ENCODE data around the gene TKTL1. TPM values are rescaled to one million over a fixed set of nuclear protein-coding genes. Genes with fewer than 3 reads are reported as not detected.
"Not testable (repeated sequence)": the region's sequence is repeated elsewhere in the genome, so short reads cannot be mapped to it uniquely, and the experiment has no call there.

Gene TKTL1
- total RNA-seq, 1 donor from 2014 or later = not detected

DNA sequence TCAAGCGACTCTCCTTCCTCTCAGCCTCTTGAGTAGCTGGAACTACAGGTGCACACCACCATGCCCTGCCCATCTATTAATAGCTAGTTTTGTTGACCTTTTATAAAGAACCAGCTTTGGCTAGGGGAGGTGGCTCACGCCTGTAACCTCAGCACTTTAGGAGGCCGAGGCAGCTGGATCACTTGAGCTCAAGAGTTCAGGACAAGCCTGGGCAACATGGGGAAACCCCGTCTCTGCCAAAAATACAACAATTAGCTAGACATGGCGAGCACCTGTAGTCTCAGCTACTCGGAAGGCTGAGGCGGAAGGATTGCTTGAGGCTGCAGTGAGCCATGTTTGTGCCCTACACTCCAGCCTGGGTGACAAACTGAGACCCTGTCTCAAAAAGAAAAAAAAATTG is 2.7 kb downstream of the TKTL1 start:
- Mint-ChIP-seq H3K36me3 (no peaks in the 10 kb centered on the region), H3K4me1 (peaks cover 3% of the 10 kb centered on the region), H3K27me3 (ENCODE audit: insufficient read depth, low read depth) (peaks cover 7% of the 10 kb centered on the region), H3K4me3 (no peak overlapping the region), H3K27ac (no peak overlapping the region), H3K9me3 (peaks cover 33% of the 10 kb centered on the region)
- no peak overlapping the region for H3K9ac ChIP-seq
- DNase-seq (ENCODE audit: low spot score) = no peak
- peaks cover 7% of the 10 kb centered on the region for H3K9me3 ChIP-seq (ENCODE audit: low read depth)
- H2AFZ ChIP-seq (replicated peaks) = no peak overlapping the region
- no peaks in the 10 kb centered on the region for H4K20me1 ChIP-seq (ENCODE audit: low read depth)
- TF ChIP-seq, protein P1, sequence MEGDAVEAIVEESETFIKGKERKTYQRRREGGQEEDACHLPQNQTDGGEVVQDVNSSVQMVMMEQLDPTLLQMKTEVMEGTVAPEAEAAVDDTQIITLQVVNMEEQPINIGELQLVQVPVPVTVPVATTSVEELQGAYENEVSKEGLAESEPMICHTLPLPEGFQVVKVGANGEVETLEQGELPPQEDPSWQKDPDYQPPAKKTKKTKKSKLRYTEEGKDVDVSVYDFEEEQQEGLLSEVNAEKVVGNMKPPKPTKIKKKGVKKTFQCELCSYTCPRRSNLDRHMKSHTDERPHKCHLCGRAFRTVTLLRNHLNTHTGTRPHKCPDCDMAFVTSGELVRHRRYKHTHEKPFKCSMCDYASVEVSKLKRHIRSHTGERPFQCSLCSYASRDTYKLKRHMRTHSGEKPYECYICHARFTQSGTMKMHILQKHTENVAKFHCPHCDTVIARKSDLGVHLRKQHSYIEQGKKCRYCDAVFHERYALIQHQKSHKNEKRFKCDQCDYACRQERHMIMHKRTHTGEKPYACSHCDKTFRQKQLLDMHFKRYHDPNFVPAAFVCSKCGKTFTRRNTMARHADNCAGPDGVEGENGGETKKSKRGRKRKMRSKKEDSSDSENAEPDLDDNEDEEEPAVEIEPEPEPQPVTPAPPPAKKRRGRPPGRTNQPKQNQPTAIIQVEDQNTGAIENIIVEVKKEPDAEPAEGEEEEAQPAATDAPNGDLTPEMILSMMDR (IDR thresholded peaks at IDR 0.05) = no peak
- TF ChIP-seq EZH2phosphoT487 (IDR thresholded peaks at IDR 0.05) = no peak
- no peak for TF ChIP-seq EZH2 (IDR thresholded peaks at IDR 0.05)
- H3K79me2 ChIP-seq (ENCODE audit: low read depth) = no peaks in the 10 kb centered on the region
- no peaks in the 10 kb centered on the region for H3K27me3 ChIP-seq
- H3K36me3 ChIP-seq = no peaks in the 10 kb centered on the region
- no peaks in the 10 kb centered on the region for H3F3A ChIP-seq (ENCODE audit: low read depth)
- H3K4me2 ChIP-seq = no peak overlapping the region
- H3K4me3 ChIP-seq = no peak overlapping the region
- no peak overlapping the region for H3K27ac ChIP-seq
- no peaks in the 10 kb centered on the region for H3K4me1 ChIP-seq

DNA sequence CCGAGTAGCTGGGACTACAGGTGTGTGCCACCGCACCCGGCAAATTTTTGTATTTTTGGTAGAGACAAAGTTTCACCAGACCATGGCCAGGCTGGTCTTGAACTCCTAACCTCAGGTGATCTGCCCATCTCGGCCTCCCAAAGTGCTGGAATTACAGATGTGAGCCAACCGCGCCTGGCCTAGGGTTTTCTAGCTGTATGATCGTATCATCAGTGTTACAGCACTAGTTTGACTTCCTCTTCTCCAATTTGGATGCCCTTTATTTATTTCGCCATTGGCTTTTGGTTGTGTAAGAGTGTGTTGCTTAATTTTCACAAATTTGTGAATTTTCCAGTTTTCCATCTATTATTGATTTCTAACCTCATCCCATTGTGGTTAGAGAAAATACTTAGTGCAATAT is 5.2 kb downstream of the TKTL1 start:
- Histone ChIP-seq H3K79me2 (ENCODE audit: low read depth) (no peaks in the 10 kb centered on the region), H3K27ac (no peak overlapping the region), H3K9ac (no peak overlapping the region), H3K4me2 (no peak overlapping the region), H3K9me3 (ENCODE audit: low read depth) (peaks cover 7% of the 10 kb centered on the region), H3K36me3 (no peaks in the 10 kb centered on the region), H3K4me1 (peaks cover 18% of the 10 kb centered on the region), H3F3A (ENCODE audit: low read depth) (no peaks in the 10 kb centered on the region), H2AFZ (replicated peaks) (no peak overlapping the region), H3K4me3 (no peak overlapping the region), H3K27me3 (no peaks in the 10 kb centered on the region), H4K20me1 (ENCODE audit: low read depth) (no peaks in the 10 kb centered on the region)
- Mint-ChIP-seq H3K9me3 (peaks cover 36% of the 10 kb centered on the region), H3K27me3 (ENCODE audit: insufficient read depth, low read depth) (peaks cover 14% of the 10 kb centered on the region), H3K4me1 (peaks cover 27% of the 10 kb centered on the region), H3K36me3 (no peaks in the 10 kb centered on the region), H3K4me3 (no peak overlapping the region), H3K27ac (no peak overlapping the region)
- TF ChIP-seq, protein P1 (IDR thresholded peaks at IDR 0.05) = no peak
- TF ChIP-seq EZH2 (IDR thresholded peaks at IDR 0.05) = no peak
- TF ChIP-seq EZH2phosphoT487 (IDR thresholded peaks at IDR 0.05) = no peak
- no peak for DNase-seq (ENCODE audit: low spot score)

DNA sequence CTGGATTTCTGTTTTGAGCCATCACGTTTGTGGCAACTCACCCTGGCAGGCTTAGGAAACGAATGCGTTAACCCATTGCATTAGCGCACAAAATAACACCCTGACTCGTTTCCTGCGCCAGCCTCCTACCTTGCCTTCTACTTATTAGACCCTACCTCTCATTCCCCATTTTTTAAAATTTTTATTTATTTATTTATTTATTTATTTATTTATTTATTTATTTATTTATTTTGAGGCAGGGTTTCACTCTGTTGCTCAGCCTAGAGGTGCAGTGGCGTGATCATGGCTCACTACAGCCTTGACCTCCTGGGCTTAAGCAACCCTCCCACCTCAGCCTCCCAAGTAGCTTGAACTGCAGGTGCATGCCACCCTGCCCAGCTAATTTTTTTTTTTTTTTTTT is 7.4 kb downstream of the TKTL1 start:
- not testable (repeated sequence) for H4K20me1 ChIP-seq (ENCODE audit: low read depth); H3K27ac Mint-ChIP-seq; H3K9me3 ChIP-seq (ENCODE audit: low read depth); H3K4me3 Mint-ChIP-seq; H3K36me3 ChIP-seq; H3K36me3 Mint-ChIP-seq; DNase-seq (ENCODE audit: low spot score); H3K4me3 ChIP-seq; H2AFZ ChIP-seq (replicated peaks); H3K9ac ChIP-seq; H3K4me2 ChIP-seq; H3K79me2 ChIP-seq (ENCODE audit: low read depth); H3K27me3 ChIP-seq; H3K27me3 Mint-ChIP-seq (ENCODE audit: insufficient read depth, low read depth); H3K27ac ChIP-seq; H3F3A ChIP-seq (ENCODE audit: low read depth)
- Mint-ChIP-seq H3K9me3 (peaks cover 29% of the 10 kb centered on the region), H3K4me1 (peaks cover 27% of the 10 kb centered on the region)
- H3K4me1 ChIP-seq = peaks cover 18% of the 10 kb centered on the region

DNA sequence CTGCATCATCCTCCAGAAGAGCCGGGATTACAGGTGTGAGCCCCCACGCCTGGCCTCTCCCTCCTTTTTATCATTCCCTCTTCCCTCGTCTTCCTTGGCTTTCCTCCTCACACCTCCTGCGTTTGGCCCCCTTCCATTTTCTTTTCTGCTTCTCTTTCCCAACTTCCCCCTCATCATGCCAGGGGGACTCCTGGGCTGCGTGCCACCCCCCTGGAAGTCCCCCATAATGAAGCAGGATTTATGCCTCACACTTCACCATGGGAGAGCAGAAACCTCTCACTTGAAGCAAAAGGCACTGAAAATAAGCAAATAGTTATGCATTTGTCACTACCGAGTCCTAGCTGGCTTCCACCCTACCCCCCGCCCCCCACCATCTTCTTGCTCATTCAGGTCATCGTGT is 7.9 kb downstream of the TKTL1 start:
- H3K36me3 Mint-ChIP-seq = no peaks in the 10 kb centered on the region
- no peak overlapping the region for H3K27ac ChIP-seq
- no peak overlapping the region for H3K9ac ChIP-seq
- DNase-seq (ENCODE audit: low spot score) = no peak
- peaks cover 7% of the 10 kb centered on the region for H3K9me3 ChIP-seq (ENCODE audit: low read depth)
- peaks cover 18% of the 10 kb centered on the region for H3K4me1 ChIP-seq
- H3K79me2 ChIP-seq (ENCODE audit: low read depth) = no peaks in the 10 kb centered on the region
- H2AFZ ChIP-seq (replicated peaks) = no peak overlapping the region
- peaks cover 28% of the 10 kb centered on the region for H3K9me3 Mint-ChIP-seq
- peaks cover 27% of the 10 kb centered on the region for H3K4me1 Mint-ChIP-seq
- H3K4me3 Mint-ChIP-seq = no peak overlapping the region
- peaks cover 9% of the 10 kb centered on the region for H3K27me3 Mint-ChIP-seq (ENCODE audit: insufficient read depth, low read depth)
- peak overlapping the region; percentile 21 for H3K27ac Mint-ChIP-seq
- H3K27me3 ChIP-seq = no peaks in the 10 kb centered on the region
- no peak for TF ChIP-seq EZH2phosphoT487 (IDR thresholded peaks at IDR 0.05)
- no peak overlapping the region for H3K4me2 ChIP-seq
- no peaks in the 10 kb centered on the region for H3K36me3 ChIP-seq
- H3K4me3 ChIP-seq = no peak overlapping the region
- H4K20me1 ChIP-seq (ENCODE audit: low read depth) = no peaks in the 10 kb centered on the region
- H3F3A ChIP-seq (ENCODE audit: low read depth) = no peaks in the 10 kb centered on the region

All from neural progenitor cell (in vitro differentiated cells).